ENCODE results near the gene CSGALNACT2.

DNA sequence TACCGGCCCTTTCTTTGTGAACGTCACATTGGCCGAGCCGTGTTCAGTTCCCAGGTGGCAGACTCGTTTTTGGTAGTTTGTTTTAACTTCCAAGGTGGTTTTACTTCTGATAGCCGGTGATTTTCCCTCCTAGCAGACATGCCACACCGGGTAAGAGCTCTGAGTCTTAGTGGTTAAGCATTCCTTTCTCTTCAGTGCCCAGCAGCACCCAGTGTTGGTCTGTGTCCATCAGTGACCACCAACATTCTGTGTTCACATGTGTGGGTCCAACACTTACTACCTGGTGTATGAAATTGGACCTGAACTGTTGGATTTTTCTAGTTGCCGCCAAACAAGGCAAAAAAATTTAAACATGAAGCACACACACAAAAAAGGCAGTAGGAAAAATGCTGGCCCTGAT is 9.9 kb upstream of the CSGALNACT2 start:
- TF ChIP-seq, protein P1, sequence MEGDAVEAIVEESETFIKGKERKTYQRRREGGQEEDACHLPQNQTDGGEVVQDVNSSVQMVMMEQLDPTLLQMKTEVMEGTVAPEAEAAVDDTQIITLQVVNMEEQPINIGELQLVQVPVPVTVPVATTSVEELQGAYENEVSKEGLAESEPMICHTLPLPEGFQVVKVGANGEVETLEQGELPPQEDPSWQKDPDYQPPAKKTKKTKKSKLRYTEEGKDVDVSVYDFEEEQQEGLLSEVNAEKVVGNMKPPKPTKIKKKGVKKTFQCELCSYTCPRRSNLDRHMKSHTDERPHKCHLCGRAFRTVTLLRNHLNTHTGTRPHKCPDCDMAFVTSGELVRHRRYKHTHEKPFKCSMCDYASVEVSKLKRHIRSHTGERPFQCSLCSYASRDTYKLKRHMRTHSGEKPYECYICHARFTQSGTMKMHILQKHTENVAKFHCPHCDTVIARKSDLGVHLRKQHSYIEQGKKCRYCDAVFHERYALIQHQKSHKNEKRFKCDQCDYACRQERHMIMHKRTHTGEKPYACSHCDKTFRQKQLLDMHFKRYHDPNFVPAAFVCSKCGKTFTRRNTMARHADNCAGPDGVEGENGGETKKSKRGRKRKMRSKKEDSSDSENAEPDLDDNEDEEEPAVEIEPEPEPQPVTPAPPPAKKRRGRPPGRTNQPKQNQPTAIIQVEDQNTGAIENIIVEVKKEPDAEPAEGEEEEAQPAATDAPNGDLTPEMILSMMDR (IDR thresholded peaks at IDR 0.05) = no peak
- no peak for TF ChIP-seq POLR2A (IDR thresholded peaks at IDR 0.05)
